Subcutaneous adipose tissue (tissue), 4 donors: ENCODE measurements around the gene MRPL40. TPM values are rescaled to one million over a fixed set of nuclear protein-coding genes. Genes with fewer than 3 reads are reported as not detected.

Experiments used
- total RNA-seq, 4 donors: library from RNA; depleted of rRNA; stranded (reverse); fragments of >200 nt; gene quantifications; one replicate each; pipeline ENCODE4 v1.1.0, GENCODE V29; 2016
- TF ChIP-seq, protein P1 (sequence below): fragments of 450-650 bp; IDR thresholded peaks from one replicate; pipeline ENCODE4 v1.5.1; 2016; ENCODE audit warnings: low read depth, mild to moderate bottlenecking, control low read depth, antibody characterized with exemption, moderate library complexity

Gene MRPL40
- total RNA-seq, 4 donors from 2014 or later: 21.8 to 28.8 (median 25.5) TPM

DNA sequence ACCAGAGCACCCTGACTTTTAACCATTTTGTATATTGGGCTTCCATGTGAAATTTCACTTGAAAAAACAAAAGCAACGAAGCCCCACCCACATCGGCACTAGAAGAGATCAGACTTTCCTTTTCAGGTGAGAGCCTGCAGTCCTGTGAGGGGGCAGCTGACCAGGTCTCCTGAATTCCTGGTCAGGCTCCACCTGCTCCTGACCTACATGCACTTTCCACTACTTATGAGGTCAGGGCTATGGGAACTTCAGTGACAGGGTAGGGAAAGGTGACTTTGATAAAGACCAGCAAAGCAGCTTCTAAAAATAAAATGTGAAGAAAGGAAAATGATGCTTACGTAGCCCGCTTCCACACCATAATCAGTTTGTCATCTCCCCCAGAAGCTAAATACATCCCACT is 25.5 kb upstream of the MRPL40 start:
- TF ChIP-seq, protein P1, sequence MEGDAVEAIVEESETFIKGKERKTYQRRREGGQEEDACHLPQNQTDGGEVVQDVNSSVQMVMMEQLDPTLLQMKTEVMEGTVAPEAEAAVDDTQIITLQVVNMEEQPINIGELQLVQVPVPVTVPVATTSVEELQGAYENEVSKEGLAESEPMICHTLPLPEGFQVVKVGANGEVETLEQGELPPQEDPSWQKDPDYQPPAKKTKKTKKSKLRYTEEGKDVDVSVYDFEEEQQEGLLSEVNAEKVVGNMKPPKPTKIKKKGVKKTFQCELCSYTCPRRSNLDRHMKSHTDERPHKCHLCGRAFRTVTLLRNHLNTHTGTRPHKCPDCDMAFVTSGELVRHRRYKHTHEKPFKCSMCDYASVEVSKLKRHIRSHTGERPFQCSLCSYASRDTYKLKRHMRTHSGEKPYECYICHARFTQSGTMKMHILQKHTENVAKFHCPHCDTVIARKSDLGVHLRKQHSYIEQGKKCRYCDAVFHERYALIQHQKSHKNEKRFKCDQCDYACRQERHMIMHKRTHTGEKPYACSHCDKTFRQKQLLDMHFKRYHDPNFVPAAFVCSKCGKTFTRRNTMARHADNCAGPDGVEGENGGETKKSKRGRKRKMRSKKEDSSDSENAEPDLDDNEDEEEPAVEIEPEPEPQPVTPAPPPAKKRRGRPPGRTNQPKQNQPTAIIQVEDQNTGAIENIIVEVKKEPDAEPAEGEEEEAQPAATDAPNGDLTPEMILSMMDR: no peak

DNA sequence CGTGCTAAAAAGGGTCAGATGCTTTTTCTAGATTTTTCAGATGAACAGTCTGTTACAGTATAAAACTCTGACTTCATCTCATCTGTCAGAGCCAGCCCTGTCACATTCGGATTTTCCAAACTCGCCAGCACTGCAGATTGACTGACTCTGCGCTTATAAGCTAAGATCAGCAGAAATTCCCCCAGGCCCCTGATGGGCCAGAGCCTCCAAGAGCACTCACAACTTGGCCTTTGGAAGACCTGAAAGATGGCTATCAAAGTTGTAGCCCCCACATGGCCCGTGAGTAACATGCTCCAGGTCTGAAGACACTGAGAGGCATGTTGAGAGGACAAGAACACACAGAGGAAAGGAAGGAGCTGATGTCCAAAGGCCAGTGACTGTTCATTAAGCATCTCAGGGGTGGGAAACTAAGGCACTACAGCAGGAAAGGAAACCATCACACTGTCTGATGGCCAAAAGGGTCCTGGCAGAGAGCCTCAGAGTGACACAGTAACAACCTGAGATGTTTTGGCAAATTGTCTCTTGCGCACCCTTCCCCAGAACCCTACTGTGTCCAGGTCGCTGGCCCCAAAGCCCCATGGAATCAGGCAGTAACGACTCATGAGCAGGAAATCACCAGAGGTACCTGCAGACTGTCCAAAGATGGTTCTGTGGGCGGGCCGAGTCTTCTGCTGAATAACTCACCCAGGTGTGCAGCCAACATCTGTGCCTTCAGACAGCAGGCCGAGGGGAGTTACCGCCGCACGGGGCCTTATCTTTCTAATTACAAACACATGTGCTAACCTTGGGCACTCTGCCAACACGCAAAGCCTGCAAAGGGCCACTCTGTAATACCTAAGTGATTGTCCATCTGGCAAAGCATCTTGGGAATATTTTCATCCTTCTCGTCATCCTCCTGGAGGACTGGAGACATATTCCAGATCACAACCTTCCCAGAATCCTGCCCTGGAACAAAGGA is 24.4 kb upstream of the MRPL40 start:
- TF ChIP-seq, protein P1: no peak

- TF ChIP-seq, protein P1: no peak
Observed at GRCh38 chr22:19410941-19411689, 21.2 kb upstream of the MRPL40 start.

DNA sequence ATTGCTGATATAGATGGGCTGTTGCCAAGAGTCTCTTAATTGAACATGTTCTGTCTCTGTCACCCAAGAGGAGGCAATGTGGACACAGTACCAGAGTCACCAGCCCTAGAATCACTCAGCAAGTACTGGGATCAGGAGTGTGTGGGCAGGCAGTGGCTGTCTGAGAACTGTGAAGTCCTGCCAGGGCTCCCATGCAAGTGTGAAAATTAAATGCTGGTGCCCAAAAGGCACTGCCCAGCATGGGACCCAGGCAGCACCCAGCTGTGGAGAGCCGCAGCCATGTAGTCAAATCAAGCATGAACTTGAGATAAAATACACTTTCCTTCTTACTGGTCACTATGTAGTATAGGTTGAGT is 20.7 kb upstream of the MRPL40 start:
- TF ChIP-seq, protein P1: no peak

- TF ChIP-seq, protein P1: no peak
Observed at GRCh38 chr22:19412478-19412877, 19.9 kb upstream of the MRPL40 start.

DNA sequence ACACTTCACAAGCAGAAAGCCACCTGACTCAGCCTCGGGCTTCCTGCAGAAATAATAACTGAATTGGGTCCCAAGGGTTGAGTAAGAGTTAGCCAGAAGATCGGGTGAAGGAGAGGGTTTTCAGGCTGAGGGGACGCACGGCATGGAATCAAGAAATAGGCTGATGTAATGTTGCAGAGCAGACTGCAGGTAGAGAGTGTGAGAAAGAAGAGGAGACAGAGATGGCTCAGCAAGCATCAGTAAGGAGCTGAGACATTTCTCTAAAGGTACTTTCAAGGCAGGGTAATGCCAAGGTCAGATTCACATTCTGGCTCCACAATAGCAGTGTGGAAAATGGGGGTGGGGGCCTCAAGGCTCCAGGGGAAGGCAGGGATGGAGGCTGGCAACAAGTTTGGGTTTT is 19.4 kb upstream of the MRPL40 start:
- TF ChIP-seq, protein P1: no peak

DNA sequence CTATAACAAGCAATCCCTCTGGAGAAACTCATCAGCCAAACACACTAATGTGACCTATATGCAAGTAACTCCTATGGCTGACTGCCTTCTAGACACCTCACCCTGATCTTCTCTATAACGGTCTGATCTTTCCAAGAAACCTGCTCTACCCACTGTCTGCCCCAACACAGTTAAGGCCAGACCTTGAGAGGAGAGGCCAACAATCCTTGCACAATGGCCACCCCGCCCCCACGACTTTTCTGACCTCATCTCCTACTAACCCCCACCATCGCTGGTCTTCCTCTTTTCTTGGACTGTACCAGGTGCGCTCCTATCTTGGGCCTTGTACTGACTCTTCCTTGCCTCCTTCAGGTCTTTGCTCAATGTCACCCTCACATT is 13.3 kb upstream of the MRPL40 start:
- TF ChIP-seq, protein P1: no peak
